Fibroblast of mammary gland (primary cell): ENCODE measurements around the gene COL23A1.

Experiments
- DNase-seq: peaks from one replicate; pipeline ENCODE4 v3.0.0-alpha.2; 2010; ENCODE audit warnings: low read depth
- H3K4me3 ChIP-seq: 2 replicates; pipeline ENCODE4 v1.5.1; 2011; ENCODE audit warnings: low read depth, mild to moderate bottlenecking, low read length, moderate library complexity; ENCODE audit not compliant: control insufficient read depth
- CTCF ChIP-seq: conservative IDR thresholded peaks from 2 replicates; pipeline ENCODE4 v1.5.1; 2011; ENCODE audit warnings: low read depth, low read length, inconsistent platforms; ENCODE audit not compliant: control insufficient read depth, insufficient read depth

The COL23A1 gene

GRCh38 chr5:178278358-178279023 lies 311.7 kb downstream of the COL23A1 start:
- no peak overlapping the region for H3K4me3 ChIP-seq
- no peak for DNase-seq
- TF ChIP-seq CTCF: no peak

GRCh38 chr5:178277866-178278265 lies 312.3 kb downstream of the COL23A1 start:
- TF ChIP-seq CTCF: no peak
- no peak overlapping the region for H3K4me3 ChIP-seq

GRCh38 chr5:178277346-178277745 lies 312.8 kb downstream of the COL23A1 start:
- no peak for TF ChIP-seq CTCF
- no peak for DNase-seq
- no peak overlapping the region for H3K4me3 ChIP-seq

More at GRCh38 chr5:178277866-178278265, 312.3 kb downstream of the COL23A1 start:
- DNase-seq: no peak

DNA sequence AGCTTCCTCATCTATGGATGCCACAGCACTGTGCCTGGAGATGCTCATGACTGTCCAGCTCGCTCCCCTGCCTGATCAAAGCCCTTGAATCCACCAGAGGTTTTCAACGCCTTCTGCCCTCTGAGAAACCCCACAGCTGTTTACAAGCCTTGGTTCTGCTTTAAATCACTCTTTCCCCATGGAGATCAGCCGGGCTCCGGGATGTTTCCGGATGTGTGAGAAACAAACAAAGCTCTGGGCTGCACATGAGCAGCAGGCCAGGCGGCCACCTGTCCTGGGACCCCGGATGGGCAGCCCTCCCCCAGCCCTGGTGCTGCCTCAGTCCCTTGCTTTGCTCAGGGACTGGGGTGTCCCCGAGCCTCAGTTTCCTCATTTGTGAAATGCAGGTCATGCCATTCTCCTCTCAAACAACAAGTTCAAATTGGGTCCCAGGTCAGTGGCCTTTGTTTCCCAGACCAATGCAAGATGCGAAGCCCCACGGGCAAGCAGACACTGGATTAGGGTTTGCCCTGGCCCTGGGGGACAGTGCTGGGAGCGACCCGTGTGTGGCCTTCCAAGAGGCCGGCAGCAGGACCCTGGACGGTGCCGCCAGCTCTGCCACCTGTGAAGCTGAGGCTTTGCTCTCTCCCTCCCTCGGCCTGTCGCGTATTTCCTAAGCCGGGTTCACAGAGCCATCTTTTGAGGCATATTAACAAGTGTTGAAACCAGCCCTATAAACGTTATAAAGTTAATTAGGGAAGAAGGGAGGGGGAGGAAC lies 315.2 kb downstream of the COL23A1 start:
- no peak overlapping the region for H3K4me3 ChIP-seq
- TF ChIP-seq CTCF: no peak
- DNase-seq: no peak

DNA sequence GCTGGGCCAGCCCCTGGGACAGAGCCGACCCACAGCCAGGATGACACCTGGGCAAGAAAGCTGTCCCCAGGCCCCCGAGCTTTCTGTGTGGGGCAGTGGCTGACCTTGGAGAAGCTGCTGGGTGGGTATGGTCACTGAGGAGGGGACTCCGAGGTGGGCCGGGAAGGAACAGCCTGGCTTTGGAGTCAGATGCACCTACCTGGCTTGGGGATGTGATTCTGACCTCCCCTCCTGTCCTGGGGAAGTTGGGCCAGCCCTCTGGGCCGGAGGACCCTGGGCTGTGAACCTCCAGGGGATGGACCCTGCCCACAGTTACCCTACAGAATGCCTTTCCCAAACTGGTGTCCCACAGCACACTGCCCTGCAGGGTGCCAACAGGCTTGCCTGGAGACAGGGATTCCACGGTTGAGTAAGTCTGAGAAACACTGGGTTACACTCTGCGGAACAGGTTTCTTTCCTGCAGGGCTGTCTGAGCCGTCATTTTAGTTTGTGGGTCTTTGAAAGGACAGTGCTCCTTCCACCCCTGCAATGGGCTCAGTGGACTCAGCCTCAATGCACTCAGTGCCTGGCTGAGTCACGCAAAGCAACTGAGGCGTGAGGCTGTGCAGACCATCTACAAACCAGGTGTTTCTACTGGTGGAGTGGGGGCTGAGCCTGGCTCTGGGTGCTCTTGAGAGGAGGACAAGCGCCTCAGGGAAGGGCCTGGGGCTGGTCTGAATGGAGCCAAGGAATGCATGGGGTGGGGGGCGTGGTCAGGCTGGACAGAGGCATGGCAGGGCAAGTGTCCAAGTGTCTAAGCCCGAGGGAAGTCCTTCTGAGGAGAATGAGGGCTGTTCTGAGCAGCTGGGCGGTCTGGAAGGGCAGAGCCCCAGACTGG lies 316.3 kb downstream of the COL23A1 start:
- no peak overlapping the region for H3K4me3 ChIP-seq
- TF ChIP-seq CTCF: no peak
- DNase-seq: no peak

- DNase-seq: no peak
- no peak overlapping the region for H3K4me3 ChIP-seq
- TF ChIP-seq CTCF: no peak
Observed at GRCh38 chr5:178273041-178273440, 317.2 kb downstream of the COL23A1 start.
